ENCODE measurements around the gene OSBPL10. TPM values are rescaled to one million over a fixed set of nuclear protein-coding genes. Genes with fewer than 3 reads are reported as not detected.

The OSBPL10 gene
- total RNA-seq, 2 donors from 2014 or later = 82.8 to 127 TPM

DNA sequence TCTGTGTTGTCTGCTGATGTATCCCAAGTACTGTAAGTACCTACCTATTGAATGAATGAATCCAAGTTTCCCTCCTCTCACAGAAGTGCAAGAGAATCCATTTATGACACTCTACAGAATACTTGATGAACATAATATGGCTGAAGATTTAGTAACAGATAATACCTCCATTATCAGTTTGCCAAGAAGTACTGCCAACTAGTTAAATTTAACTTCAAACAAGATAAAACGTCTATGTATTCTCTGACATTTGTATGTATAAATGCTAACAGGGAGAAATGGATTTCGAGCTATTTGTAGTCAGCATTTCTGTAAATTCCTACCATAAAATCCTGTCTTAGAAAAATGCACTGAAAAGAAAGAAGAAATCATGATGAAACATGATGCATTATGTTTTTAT, 230.7 kb downstream of the OSBPL10 start:
- no peaks in the 10 kb centered on the region for H3K9me3 ChIP-seq
- H3K36me3 ChIP-seq = no peaks in the 10 kb centered on the region
- intact Hi-C loops (cut with DNase I) = no loop called here
- TF ChIP-seq POLR2AphosphoS5 (IDR thresholded peaks at IDR 0.05) (no peak), POLR2A (IDR thresholded peaks at IDR 0.05) (no peak)
- TF ChIP-seq, protein P1, sequence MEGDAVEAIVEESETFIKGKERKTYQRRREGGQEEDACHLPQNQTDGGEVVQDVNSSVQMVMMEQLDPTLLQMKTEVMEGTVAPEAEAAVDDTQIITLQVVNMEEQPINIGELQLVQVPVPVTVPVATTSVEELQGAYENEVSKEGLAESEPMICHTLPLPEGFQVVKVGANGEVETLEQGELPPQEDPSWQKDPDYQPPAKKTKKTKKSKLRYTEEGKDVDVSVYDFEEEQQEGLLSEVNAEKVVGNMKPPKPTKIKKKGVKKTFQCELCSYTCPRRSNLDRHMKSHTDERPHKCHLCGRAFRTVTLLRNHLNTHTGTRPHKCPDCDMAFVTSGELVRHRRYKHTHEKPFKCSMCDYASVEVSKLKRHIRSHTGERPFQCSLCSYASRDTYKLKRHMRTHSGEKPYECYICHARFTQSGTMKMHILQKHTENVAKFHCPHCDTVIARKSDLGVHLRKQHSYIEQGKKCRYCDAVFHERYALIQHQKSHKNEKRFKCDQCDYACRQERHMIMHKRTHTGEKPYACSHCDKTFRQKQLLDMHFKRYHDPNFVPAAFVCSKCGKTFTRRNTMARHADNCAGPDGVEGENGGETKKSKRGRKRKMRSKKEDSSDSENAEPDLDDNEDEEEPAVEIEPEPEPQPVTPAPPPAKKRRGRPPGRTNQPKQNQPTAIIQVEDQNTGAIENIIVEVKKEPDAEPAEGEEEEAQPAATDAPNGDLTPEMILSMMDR (IDR thresholded peaks at IDR 0.05) = no peak
- WGBS = 14% methylated on average over 2 of the region's 2 CpGs
- H3K27me3 ChIP-seq (replicated peaks; ENCODE audit: insufficient read depth) = no peaks in the 10 kb centered on the region
- H3K4me3 ChIP-seq = no peak overlapping the region
- H3K27ac ChIP-seq = no peak overlapping the region
- no peaks in the 10 kb centered on the region for H3K4me1 ChIP-seq (replicated peaks)
- DNase-seq (ENCODE audit: low spot score) = no peak

DNA sequence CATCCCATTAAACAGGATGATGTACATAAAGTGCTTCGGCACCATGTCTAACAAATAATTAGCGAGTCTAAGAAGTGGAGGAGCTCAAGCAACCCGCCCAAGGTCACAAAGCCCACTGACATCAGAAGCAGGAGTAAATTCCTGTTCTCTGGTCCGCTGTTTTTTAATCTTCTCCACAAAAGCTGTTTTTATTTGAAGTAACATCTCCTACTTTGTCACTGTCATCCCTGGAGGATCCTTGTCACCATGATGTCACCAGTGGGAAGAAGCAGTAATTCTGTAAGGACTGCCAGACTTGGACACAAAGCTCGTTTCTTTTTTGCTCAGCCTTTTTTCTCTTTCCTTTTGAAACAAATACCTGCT, 232.1 kb downstream of the OSBPL10 start:
- no peaks in the 10 kb centered on the region for H3K36me3 ChIP-seq
- intact Hi-C loops (cut with DNase I) = no loop called here
- no peaks in the 10 kb centered on the region for H3K9me3 ChIP-seq
- no peaks in the 10 kb centered on the region for H3K4me1 ChIP-seq (replicated peaks)
- no peaks in the 10 kb centered on the region for H3K27me3 ChIP-seq (replicated peaks; ENCODE audit: insufficient read depth)
- H3K4me3 ChIP-seq = no peak overlapping the region
- H3K27ac ChIP-seq = no peak overlapping the region
- no peak for DNase-seq (ENCODE audit: low spot score)
- TF ChIP-seq, protein P1 (IDR thresholded peaks at IDR 0.05) = no peak
- TF ChIP-seq POLR2AphosphoS5 (IDR thresholded peaks at IDR 0.05) (no peak), POLR2A (IDR thresholded peaks at IDR 0.05) (no peak)
- WGBS = 61% methylated on average over 5 of the region's 5 CpGs

DNA sequence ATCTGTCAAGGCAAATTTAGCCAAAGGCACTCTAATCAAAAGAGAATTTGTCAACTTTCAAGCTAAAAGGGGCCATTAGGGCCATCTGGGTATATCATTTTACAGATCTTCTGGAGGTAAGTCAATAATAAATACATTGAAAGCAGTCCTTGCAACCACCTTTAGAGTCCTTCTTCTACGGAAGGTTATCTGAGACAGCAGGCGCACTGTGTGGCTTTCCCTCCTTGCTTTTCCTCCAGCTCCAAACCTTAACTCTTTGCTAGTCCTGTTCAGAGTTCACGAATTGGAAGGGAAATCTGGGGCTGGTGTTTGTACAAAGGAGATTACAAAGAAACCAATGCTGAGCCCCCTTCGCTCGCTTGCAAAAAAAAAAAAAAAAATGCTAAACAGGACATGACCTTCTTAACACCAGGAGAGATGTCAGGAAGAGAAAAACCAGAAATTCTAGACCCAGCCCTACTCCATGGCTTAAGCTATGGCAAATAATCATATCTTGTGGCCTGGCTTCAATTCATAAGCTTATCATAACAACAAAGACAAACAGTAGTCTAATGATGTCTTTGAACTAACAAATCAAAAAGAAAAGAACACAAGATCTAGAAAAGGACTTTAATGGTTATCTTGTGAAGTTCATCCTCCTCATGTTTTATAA, 232.7 kb downstream of the OSBPL10 start:
- no peak for DNase-seq (ENCODE audit: low spot score)
- no peaks in the 10 kb centered on the region for H3K9me3 ChIP-seq
- H3K4me3 ChIP-seq = no peak overlapping the region
- H3K27me3 ChIP-seq (replicated peaks; ENCODE audit: insufficient read depth) = no peaks in the 10 kb centered on the region
- no peaks in the 10 kb centered on the region for H3K36me3 ChIP-seq
- H3K4me1 ChIP-seq (replicated peaks) = no peaks in the 10 kb centered on the region
- WGBS = 89% methylated on average over 5 of the region's 5 CpGs
- intact Hi-C loops (cut with DNase I) = no loop called here
- H3K27ac ChIP-seq = no peak overlapping the region
- TF ChIP-seq, protein P1 (IDR thresholded peaks at IDR 0.05) = no peak
- no peak for TF ChIP-seq POLR2AphosphoS5 (IDR thresholded peaks at IDR 0.05)

DNA sequence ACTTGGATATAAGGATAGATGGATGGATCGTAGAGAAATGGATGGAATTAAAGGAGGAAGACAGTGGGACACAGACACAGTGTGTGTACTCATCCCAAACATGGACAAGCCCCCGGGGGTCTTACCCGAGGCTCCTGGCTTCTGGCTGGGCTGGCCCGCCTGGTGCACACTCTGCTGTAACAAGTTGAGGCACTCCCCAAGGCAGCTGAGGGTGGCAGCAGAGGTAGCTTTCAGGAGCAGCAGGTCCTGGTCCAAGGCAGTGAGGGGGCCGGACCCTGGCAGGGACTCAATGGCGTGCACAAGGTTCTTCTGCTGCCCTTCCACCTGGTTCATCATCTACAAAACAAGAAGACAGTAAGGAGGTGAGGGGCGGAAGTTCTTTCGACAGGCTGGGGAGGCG, 233.3 kb downstream of the OSBPL10 start:
- no peaks in the 10 kb centered on the region for H3K9me3 ChIP-seq
- H3K4me3 ChIP-seq = no peak overlapping the region
- intact Hi-C loops (cut with DNase I) = no loop called here
- DNase-seq (ENCODE audit: low spot score) = no peak
- TF ChIP-seq POLR2AphosphoS5 (IDR thresholded peaks at IDR 0.05) (no peak), POLR2A (IDR thresholded peaks at IDR 0.05) (no peak)
- TF ChIP-seq, protein P1 (IDR thresholded peaks at IDR 0.05) = no peak
- 95% methylated on average over 9 of the region's 9 CpGs for WGBS
- no peaks in the 10 kb centered on the region for H3K4me1 ChIP-seq (replicated peaks)
- no peak overlapping the region for H3K27ac ChIP-seq
- H3K36me3 ChIP-seq = no peaks in the 10 kb centered on the region
- H3K27me3 ChIP-seq (replicated peaks; ENCODE audit: insufficient read depth) = no peaks in the 10 kb centered on the region

DNA sequence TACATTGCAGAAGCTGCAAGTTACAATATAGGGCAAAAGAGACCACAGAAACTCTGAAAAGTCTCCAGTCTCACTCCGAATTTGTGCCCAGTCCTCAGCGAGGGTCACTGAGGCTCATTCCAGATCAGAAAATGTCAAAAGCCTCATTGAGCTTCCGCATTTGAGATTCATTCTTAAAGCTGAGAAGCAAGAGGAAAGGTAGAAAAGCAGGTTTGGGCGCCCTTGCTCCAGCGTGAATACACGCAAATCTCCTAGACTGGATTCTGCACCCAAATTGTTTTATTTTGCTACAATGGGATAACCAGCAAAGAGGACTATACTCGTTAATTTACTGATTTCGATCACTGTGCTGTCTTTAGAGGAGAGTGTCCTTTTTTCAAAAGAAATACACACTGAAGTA, 236.1 kb downstream of the OSBPL10 start:
- H3K36me3 ChIP-seq = no peaks in the 10 kb centered on the region
- H3K9me3 ChIP-seq = no peaks in the 10 kb centered on the region
- DNase-seq (ENCODE audit: low spot score) = no peak
- no peak overlapping the region for H3K4me3 ChIP-seq
- no peaks in the 10 kb centered on the region for H3K27me3 ChIP-seq (replicated peaks; ENCODE audit: insufficient read depth)
- no peak overlapping the region for H3K27ac ChIP-seq
- no peaks in the 10 kb centered on the region for H3K4me1 ChIP-seq (replicated peaks)
- intact Hi-C loops (cut with DNase I) = no loop called here
- WGBS = 69% methylated on average over 8 of the region's 8 CpGs
- TF ChIP-seq POLR2AphosphoS5 (IDR thresholded peaks at IDR 0.05) (no peak), POLR2A (IDR thresholded peaks at IDR 0.05) (no peak)
- TF ChIP-seq, protein P1 (IDR thresholded peaks at IDR 0.05) = no peak

Data from prostate gland (tissue), 2 donors.